ENCODE data around the gene FAM169A. TPM values are rescaled to one million over a fixed set of nuclear protein-coding genes. Genes with fewer than 3 reads are reported as not detected.
"Not testable (repeated sequence)": the region's sequence is repeated elsewhere in the genome, so short reads cannot be mapped to it uniquely, and the experiment has no call there.

The FAM169A gene
- total RNA-seq, 4 donors from 2014 or later = 0.19 to 0.96 (median 0.30) TPM

DNA sequence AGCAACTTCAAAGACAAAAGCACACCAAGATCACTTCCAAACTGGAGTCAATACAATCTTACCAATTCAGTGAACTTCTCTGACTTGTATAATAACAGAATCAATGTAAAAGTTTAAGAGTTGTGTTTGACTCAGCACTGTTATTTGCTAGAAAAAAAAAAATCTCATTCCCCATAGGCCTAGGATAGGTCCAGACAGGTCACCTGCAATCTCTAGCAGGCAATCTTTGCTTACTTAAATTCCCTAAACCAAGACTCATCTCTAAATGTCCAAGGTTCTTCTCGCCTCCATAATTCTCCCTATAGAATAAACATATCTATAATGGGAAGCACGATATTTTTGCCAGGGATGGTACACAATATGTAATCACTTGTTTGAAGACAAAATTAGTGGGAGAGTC is 2.5 kb downstream of the FAM169A start:
- TF ChIP-seq, protein P1, sequence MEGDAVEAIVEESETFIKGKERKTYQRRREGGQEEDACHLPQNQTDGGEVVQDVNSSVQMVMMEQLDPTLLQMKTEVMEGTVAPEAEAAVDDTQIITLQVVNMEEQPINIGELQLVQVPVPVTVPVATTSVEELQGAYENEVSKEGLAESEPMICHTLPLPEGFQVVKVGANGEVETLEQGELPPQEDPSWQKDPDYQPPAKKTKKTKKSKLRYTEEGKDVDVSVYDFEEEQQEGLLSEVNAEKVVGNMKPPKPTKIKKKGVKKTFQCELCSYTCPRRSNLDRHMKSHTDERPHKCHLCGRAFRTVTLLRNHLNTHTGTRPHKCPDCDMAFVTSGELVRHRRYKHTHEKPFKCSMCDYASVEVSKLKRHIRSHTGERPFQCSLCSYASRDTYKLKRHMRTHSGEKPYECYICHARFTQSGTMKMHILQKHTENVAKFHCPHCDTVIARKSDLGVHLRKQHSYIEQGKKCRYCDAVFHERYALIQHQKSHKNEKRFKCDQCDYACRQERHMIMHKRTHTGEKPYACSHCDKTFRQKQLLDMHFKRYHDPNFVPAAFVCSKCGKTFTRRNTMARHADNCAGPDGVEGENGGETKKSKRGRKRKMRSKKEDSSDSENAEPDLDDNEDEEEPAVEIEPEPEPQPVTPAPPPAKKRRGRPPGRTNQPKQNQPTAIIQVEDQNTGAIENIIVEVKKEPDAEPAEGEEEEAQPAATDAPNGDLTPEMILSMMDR (IDR thresholded peaks at IDR 0.05) = no peak
- ATAC-seq (ENCODE audit: low FRiP score) (no peak), DNase-seq (ENCODE audit: low spot score) (no peak)

DNA sequence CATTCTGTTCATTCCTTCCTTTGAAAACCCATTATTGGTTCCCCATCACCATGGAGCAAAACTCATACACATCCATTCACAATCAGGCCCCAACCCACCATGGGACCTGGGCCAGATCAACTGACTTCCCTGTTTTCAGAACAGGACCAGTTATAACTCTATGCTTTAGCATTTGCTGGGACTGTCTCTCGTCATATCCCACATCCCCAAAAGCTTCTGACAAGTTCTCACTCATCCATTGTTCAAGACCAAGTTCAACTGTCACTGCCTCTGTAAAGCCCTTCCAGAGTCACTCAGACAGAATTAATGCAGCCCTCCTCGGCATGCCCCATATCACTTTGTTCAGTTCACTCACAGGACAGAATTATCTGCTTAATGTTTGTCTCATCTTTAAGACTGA is 4.0 kb downstream of the FAM169A start:
- TF ChIP-seq, protein P1 (IDR thresholded peaks at IDR 0.05) = no peak
- ATAC-seq (ENCODE audit: low FRiP score) (no peak), DNase-seq (ENCODE audit: low spot score) (no peak)

DNA sequence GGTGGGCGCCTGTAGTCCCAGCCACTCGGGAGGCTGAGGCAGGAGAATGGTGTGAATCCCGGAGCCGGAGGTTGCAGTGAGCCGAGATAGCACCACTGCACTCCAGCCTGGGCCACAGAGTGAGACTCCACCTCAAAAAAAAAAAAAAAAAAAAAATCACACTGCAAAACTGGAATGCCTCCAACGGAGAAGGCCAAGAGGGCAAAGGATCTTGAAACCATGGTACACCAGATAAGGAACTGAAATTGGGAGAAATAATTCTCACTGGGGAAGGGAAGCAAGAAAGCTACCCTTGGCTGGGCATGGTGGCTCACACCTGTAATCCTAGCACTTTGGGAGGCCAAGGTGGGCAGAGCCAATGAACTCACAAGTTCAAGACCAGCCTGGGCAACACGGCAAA is 9.2 kb downstream of the FAM169A start:
- not testable (repeated sequence) for ATAC-seq (ENCODE audit: low FRiP score); DNase-seq (ENCODE audit: low spot score)

DNA sequence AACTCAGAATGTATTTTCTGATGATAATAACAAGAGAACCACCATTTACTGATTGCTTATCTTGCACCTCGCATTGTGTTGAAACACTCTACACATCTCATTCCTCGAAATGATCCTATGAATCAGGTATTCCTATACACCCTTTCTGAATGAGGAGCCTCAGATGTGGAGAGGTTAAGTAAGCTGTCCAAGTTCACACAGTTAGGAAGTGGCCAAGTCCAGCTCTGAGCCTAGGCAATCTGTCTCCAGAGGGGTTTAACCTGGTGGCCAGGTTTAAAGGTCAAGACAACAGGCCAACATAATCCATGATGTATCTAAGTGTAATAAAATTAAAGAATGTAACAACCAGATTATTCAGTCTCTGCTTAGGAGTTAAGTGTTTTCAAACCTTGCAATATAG is 12.9 kb downstream of the FAM169A start:
- TF ChIP-seq, protein P1 (IDR thresholded peaks at IDR 0.05) = no peak
- no peak for ATAC-seq (ENCODE audit: low FRiP score)
- no peak for DNase-seq (ENCODE audit: low spot score)

DNA sequence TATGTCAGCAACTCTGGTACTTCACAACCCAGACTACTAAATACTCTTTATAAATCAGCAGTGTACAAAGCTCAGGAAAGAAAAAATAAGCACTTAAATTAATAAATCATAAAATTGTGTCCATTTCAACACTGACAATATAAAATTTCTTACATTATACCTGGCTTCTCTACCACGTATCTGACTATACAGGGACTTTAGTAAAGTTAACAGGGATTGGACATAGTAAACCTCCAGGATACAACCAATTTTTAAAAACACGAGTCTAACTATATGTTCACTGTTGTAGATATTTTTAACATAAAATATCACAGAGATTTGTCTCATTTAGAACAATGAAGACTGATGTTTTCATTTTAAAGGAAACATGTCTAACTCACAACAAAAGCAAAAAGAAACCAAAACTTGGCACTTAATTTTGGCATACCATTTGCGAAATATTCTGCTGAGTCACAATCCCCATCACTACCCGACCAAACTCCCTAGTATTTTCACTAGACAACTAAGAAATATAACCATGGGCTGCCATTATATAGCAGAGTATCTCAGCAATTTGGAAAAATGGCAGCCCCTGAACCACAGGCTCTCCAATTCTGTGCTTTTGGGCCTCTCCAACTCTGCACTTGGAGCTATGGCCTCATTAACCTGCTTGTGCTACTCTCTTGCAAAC is 14.4 kb downstream of the FAM169A start:
- TF ChIP-seq, protein P1 (IDR thresholded peaks at IDR 0.05) = no peak
- ATAC-seq (ENCODE audit: low FRiP score) = peak; percentile 80
- no peak for DNase-seq (ENCODE audit: low spot score)

DNA sequence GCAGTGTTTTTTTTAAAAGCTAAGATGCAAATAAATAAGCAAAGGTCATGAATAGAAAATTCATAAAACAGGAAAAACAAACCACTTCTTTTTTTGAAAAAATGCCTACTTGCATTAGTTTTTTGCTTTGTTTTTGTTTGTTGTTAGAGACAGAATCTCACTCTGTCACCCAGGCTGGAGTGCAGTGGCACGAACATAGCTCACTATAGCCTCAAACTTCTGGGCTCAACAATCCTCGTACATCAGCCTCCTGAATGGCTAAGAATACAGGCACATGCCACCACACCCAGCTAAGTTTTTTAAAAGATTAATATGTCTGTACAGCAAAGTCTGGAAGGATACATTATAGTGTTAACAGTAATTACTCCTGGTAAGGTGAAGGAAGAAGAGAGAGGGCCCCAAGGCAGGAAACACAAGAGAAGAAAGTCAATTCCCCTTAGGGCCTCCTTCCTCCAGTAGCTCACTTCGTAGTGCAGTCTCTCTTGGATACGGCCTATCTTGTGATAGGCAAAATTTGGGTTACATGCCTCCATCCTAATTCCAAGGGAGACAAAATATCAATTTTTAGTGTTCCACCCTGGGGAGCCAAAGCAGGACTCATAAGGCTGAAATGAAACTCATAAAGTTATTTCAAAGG is 15.3 kb downstream of the FAM169A start:
- DNase-seq (ENCODE audit: low spot score) (no peak), ATAC-seq (ENCODE audit: low FRiP score) (no peak)
- TF ChIP-seq, protein P1 (IDR thresholded peaks at IDR 0.05) = no peak

DNA sequence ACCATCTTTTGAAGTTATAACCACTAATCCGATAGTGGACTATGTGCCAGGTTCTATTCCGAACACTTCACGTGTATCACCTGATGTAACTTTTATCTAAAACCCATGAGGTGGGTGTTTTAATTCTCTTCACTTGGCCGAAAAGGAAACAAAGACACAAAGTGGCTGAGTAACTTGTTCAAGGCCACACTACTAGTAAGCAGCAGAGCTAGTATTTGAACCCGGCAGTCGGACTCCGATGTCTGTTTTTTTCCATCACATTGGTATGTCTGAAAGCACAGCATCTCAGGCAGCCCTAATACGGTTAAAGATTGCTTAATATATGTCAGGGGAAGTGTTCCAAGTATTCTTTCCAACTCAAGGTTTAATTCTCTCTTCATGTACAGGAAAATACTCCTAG is 16.2 kb downstream of the FAM169A start:
- DNase-seq (ENCODE audit: low spot score) = no peak
- TF ChIP-seq, protein P1 (IDR thresholded peaks at IDR 0.05) = no peak
- no peak for ATAC-seq (ENCODE audit: low FRiP score)

All from omental fat pad (tissue), 4 donors.